COR-L47 (cell line): Measurements from ENCODE around the gene WDR6.
A peak's percentile ranks its signal among the peaks of the same experiment; 100 is the strongest.
"Not testable (repeated sequence)": the region's sequence is repeated elsewhere in the genome, so short reads cannot be mapped to it uniquely, and the experiment has no call there.

Experiments
- DNase-seq: peaks from one replicate; lab custom pipeline; 2025; lab: John Stamatoyannopoulos, UW

The WDR6 gene

GRCh38 chr3:48991851-48992545 lies 15.2 kb upstream of the WDR6 start:
- DNase-seq: no peak

- no peak for DNase-seq
Measured at GRCh38 chr3:48993834-48994233, 13.4 kb upstream of the WDR6 start.

DNA sequence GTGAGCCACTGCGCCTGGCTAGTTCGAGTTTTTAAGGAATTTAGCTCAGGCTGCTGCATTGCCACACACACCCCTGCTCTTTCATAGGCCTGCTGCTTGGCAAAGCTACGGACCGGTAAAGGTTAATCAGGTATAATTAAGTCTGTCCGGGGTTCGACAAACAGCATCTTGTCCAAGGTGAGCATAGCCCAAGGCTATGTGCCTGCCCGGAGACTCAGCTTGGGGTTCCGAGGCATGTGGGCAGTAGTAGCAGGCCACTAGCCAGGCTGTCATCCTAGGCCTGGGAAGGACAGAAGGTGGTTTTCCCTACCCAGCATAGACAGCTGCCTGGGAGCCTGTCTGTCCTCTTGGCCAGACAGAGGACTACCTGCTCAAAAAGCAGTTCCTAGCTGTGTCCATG lies 10.6 kb upstream of the WDR6 start:
- no peak for DNase-seq

GRCh38 chr3:48997102-48997635 lies 10.0 kb upstream of the WDR6 start:
- no peak for DNase-seq

DNA sequence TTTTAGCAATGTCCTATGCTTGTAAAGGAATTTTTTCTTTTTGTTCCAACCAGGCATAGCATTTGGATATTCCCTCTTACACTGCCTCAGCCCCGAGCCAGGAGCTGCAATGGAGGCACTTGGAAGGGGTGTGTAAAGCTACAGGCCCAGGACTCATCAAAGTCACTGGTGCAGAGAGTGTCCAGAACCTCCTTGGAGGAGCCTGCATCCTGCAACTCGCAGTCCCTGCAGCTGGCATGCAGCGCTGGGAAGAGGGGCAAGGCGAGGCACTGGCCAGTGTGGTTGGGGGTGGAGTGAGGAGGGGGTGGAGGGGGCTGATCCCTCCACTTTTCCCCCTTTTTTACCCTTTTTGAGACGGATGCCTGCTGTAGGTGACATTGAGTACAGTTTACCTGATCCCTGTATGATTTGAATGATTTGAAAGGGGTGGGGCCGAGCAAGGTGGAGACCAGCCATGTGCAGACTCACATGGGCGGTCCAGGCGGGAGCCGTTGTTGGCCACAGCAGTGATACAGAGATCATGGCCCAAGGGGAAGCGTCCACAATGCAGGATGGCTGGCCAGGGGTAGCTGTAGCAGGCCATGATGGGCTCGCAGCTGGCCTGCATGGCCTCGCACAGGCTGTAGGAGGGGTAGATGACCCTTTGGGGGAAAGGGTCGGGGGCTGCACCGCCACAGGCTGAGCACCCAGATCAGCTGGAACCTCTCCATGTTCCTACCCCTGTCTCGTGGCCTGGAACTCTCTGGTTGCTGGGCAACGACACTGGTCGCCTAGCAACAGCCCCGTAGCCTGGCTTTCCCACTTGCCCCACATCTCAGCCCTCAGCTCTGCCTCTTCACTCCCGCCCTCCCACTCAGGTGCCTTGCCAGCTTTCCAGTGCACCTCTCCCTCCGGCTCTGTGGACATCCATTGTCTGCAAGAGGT lies 9.2 kb upstream of the WDR6 start:
- peak; percentile 54 for DNase-seq

DNA sequence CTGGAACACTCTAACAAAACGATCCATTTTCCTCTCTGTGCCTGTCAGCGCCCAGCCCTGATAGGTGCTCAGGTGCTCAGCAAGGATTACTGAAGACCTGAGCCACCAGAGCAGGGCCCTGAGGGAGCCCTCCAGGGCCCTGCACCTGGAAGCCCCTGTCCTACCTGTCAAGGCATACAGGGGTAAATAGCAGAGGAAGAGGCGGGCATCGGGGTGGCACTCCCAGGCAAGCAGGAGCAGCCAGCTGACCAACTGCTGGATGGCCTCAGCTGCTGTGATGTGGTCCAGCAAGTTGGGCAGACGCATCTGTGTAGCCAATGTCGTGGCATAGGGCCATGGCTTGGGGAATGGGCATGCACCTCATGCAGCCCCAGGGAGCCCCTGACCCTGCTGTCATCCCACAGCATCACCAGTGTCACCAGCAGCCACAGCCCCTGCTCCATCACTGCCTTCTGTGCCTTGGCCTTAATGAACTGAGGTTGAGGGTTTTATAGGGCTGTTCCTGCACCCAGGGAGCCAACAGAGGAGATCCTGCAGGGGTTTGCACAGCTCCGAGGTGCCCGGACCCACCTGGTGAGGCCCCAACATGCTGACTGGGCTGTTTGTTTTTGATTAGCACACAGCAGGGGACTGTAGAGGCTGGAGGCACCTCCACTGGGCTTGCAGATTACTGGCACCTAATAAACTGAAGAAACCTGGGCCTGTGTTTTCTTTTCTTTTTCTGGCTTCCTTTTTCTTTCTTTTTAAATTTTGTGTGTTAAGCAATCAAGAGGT lies 7.9 kb upstream of the WDR6 start:
- peak; percentile 46 for DNase-seq

GRCh38 chr3:49001155-49001554 lies 6.0 kb upstream of the WDR6 start:
- DNase-seq: no peak

DNA sequence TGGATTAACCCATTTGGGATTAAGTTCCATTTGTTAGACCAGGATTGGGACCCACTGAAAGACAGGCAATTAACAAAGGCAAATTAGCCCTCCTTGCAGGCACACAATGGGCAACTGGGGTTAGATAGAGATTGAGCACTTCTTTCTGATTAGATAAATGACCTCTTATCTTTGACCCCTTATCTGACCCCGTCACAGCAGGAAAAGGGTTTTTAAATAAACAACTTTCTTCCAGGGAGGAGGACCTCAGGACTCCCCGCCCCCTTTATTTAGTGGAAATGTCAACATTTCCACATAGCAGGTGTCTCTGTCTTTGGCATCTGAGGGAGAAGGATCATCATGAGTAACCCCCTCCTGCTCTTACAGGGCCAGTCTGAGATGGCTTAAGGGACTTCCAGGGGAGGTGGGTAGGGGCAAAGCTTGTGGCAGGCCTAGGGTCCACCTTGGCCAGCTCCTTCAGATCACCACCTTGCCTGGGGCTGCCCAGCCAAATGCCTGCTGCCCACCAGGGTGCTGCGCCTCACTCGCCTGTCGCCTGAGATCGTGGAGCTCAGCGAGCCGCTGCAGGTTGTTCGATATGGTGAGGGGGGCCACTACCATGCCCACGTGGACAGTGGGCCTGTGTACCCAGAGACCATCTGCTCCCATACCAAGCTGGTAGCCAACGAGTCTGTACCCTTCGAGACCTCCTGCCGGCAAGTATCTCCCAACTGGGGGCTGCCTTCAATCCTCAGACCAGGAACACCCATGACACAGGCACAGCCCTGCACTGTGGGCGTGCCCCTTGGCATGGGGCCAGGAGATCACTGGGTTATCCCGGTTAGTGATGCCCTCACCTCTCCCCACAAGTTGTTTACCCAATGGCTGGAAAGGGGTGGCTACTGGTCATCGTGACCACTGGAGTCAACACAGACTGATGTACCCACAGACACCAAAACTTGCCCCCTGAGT lies 2.6 kb upstream of the WDR6 start:
- DNase-seq: no peak

DNA sequence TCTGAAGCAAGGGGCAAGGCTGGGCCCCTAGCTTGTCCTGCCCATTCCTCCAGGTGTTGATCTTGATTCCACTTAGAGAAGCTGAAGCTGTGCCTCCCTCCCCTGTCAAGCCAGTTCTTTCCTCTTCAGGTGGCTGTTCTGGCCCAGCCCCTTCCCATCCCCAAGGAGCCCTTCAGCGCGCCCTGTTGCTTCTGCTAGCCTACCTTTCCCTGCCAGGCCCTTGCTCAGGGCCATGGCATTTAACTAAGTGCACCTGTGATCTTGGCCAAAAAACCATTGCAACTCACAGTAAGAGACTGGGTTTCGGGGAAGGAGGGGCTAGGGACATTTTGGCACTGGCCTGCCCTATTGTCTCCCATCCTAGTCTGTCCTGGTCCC lies 1.9 kb upstream of the WDR6 start:
- DNase-seq: no peak

GRCh38 chr3:49005998-49006397 lies 1.2 kb upstream of the WDR6 start:
- DNase-seq: no peak

- DNase-seq: no peak
Measured at GRCh38 chr3:49006408-49007067, 653 bp upstream of the WDR6 start.

DNA sequence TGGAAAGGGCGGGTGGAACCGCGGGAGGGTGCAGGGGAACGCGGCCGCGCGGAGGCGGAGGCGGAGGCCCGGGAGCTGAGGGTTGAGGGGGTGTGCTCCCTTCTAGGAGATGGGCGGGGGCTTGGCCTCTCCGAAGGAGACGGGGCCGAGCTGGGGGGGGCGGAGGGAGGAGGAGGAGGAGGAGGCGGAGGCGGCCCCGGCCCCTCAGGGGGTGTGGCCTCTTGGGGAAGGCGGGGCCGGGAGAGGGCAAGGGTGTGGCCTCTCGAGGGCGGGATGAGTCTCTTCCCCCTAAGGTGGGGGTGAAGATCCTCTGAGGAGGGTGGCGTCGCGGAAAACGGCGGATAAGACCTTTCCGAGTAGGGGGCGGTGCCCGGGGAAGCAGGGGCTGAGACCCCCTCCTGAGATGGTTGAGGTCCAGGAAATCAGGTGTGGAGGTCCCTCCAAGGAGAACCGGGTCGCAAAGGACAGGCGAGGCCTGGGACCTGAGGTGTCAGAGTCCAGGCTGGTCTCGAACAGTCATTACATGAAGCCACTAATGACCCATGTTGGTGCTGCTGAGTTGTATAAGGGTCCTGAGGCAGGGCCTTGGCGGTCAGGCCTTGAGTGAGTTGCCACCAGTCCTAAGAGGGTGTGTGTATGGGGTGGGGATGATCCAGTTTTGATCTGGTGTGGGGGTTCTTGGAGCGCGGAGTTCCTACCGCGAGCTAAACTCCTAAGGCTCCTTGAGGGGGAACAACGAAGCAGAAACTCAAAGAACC lies 759 bp downstream of the WDR6 start:
- DNase-seq: peak; percentile 60

DNA sequence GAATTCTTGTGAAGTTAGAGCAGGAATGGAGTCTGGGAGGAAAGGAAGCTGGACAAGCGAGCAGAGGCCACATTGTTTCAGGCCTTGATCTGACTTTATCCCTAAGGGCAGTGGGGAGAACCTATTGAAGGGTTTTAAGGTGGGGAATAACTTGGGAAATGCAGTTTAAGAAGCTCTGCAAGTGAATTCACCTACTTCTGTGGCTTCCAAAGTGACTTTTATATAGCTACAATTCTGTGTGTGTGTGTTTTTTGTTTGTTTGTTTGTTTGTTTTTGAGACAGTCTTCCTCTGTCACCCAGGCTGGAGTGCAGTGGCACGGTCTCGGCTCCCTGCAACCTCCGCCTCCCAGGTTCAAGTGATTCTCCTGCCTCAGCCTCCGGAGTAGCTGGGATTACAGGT lies 1.4 kb downstream of the WDR6 start:
- not testable (repeated sequence) for DNase-seq

- no peak for DNase-seq
Measured at GRCh38 chr3:49009396-49009795, 2.2 kb downstream of the WDR6 start.

GRCh38 chr3:49012441-49013017 lies 5.3 kb downstream of the WDR6 start:
- DNase-seq: no peak

- no peak for DNase-seq
Measured at GRCh38 chr3:49013113-49013737, 6.0 kb downstream of the WDR6 start.

- DNase-seq: no peak
Measured at GRCh38 chr3:49013738-49014660, 6.8 kb downstream of the WDR6 start.

DNA sequence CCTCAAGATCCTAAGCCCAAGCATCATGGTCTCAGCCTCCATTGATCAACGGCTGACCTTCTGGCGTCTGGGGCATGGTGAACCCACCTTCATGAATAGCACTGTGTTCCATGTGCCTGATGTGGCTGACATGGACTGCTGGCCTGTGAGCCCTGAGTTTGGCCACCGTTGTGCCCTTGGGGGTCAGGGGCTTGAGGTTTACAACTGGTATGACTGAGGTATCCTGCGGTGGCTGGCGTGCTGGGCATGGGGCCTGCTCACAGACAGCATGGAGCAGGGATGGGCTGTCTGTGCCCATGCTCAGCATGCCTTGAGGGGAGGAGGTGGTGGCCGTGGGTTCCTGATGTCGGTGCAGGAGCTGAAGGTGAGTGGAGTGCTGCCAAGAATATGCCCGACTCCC lies 7.9 kb downstream of the WDR6 start:
- DNase-seq: no peak
